GM21737 (cell line): ENCODE results near the gene CPNE8.

Experiments
- ATAC-seq: cut with Tn5 transposase; IDR thresholded peaks from one replicate; pipeline ENCODE4 v1.9.1; 2021; ENCODE audit warnings: mild to moderate bottlenecking, moderate library complexity; ENCODE audit not compliant: unreplicated experiment

The CPNE8 gene

DNA sequence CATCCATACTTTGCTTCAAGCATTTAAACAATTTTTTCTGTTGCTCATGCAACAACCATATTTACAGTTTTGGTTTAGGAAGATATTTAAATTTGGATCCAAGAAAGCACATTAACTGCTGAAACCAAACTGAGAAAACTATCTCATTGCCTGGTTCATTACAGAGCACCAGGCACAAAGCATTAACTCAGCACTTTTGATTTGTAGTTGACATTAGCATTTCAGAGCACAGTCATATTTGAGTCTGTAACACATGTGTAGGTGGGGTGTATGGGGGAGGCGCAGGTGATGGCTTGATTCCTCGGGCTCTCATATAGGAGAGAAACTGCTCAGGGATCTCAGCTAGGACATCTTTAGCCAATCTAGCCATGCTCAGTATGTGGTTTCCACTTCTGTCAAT lies 251.7 kb downstream of the CPNE8 start:
- ATAC-seq = no peak

DNA sequence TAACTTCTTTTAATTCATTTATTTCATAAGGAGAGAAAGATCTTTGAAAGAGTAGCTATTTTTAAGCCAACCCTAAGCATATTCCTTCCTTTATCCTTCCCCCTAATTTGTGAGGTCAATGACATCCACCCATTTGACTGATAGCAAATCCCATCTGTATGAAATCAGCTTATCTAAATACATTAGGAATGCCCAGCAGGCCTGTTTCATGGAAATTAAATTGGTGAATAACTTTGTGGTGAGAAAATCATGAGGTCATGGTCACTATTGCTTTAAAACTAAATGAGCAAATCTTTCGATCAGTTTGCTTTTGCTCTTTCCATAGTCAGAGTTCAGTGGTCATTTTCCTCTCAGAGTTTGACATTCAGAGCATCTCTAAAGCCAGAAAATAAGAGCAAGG lies 256.6 kb downstream of the CPNE8 start:
- no peak for ATAC-seq

DNA sequence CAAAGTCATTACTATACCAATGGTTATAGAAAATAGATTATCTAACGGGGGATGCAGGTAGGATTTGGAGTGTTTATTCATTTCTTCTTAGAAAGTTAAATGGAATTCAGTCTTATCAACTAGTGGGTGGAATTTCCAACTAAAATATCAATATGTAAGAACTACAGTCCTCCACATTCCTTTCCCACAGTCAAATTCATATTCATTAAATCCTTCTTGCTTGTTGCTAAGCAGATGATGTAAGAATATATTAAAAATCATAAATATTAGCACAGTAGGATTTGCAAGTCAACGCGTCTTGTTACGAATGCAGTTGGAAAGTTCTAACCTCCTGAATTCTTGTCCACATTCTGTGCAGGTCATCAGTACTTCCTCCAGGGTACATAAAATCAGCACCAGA lies 259.2 kb downstream of the CPNE8 start:
- no peak for ATAC-seq

DNA sequence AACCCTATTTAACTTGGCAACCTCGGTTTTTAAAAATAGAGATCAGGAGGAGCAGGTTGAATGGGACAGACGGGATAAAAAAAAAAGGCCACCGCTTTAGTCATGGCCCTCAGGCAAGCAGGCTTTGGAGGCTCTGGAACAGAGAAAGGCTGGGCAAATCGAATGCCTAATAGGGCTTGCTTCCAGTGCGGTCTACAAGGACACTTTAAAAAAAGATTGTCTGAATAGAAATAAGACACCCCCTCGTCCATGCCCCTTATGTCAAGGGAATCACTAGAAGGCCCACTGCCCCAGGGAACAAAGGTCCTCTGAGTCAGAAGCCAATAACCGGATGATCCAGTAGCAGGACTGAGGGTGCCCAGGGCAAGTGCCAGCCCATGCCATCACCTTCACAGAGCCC lies 265.8 kb downstream of the CPNE8 start:
- no peak for ATAC-seq

- no peak for ATAC-seq
Observed at GRCh38 chr12:38638401-38638800, 267.0 kb downstream of the CPNE8 start.

DNA sequence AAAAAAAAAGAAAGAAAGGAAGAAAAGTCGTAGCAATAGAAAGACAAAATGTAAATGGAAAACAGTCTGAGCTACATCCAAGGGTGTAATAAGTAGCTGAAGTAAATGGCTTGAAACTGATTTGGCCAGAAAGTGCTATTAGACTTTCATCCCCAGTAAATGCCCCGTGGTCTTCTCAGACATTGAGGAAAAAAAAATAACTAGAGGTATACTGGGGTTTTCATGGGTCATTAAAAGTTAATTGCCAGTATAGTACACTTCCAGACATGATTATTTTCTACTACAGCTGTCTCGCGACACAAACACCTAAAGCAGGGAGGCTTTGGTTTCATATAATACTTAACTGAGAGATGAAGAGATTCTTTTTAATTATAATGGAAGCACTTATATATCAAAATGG lies 271.9 kb downstream of the CPNE8 start:
- no peak for ATAC-seq

DNA sequence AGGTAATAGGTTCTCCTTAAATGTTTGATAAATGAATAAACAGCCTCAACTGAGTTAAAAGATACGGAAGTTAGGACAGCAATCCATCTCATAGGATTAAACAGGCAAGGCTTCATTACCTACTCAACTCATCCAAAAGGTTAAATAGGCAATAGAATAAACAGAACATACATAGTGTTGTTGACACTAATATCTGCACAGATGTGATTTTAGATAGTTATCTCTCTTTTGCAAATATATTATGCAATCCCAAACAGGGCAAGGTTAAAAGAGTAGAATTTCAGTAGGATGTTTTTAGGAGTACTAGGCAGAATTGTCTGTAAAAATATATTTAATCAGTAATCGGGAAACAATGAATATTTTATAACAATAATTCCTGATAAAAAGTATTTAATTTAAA lies 276.3 kb downstream of the CPNE8 start:
- ATAC-seq = no peak

GRCh38 chr12:38628288-38628687 lies 277.1 kb downstream of the CPNE8 start:
- no peak for ATAC-seq

GRCh38 chr12:38625306-38625705 lies 280.1 kb downstream of the CPNE8 start:
- no peak for ATAC-seq

DNA sequence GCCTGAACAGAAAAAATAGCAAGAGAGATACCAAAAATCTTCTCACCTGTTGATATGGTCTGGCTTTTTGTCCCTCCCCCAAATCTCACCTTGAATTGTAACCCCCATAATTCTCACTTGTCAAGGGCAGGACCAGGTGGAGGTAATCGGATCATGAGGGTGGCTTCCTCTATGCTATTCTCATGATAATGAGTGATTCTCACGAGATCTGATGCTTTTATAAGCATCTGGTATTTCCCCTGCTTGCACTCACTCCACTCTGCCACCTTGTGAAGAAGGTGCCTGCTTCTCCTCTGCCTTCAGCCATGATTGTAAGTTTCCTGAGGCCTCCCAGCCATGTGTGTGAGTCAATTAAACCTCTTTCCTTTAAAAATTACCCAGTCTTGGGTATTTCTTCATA lies 291.2 kb downstream of the CPNE8 start:
- ATAC-seq = no peak

DNA sequence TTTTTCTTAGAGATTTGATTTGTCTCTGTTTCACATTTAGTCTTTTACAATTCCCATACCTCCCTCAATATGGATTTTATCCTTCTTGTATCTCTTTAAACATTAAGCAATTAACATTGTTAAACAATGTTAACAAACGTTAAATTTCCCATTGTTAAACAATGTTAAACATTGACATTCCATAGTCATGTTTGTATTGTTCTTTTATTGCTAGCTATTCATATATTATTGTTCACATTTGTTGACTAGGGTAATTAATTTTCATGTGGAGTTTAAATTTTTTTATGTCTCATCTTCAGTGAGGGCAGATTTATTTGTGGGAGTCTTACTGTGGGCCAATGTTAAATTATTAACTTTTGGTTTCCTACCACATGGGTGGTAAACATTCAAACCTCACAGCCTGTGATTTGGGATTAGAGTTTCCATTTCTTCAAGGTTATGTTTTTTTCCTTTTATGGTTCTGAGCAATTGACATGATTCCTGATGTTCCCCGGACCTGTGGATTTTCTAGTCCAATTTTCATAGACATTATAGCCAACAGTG lies 294.5 kb downstream of the CPNE8 start:
- ATAC-seq = no peak

DNA sequence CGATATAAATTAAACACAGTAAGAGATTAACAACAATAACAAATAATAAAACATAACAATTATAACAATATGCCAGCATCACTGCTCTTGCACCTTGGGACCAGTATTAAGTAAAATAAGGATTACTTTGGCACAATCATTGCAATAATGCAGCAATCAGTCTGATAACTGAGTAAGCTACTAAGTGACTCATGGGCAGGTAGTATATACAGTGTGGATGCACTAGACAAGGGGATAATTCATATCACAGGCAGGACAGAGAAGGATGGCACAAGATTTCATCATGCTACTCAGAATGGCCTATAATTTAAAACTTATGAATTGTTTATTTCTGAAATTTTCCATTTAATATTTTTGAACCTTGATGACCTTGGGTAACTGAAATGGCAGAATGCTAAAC lies 298.1 kb downstream of the CPNE8 start:
- ATAC-seq = no peak
